ENCODE data around the gene LPO. TPM values are rescaled to one million over a fixed set of nuclear protein-coding genes. Genes with fewer than 3 reads are reported as not detected.
A peak's percentile ranks its signal among the peaks of the same experiment; 100 is the strongest.

The LPO gene
- total RNA-seq, 2 donors from 2014 or later, result not detected

DNA sequence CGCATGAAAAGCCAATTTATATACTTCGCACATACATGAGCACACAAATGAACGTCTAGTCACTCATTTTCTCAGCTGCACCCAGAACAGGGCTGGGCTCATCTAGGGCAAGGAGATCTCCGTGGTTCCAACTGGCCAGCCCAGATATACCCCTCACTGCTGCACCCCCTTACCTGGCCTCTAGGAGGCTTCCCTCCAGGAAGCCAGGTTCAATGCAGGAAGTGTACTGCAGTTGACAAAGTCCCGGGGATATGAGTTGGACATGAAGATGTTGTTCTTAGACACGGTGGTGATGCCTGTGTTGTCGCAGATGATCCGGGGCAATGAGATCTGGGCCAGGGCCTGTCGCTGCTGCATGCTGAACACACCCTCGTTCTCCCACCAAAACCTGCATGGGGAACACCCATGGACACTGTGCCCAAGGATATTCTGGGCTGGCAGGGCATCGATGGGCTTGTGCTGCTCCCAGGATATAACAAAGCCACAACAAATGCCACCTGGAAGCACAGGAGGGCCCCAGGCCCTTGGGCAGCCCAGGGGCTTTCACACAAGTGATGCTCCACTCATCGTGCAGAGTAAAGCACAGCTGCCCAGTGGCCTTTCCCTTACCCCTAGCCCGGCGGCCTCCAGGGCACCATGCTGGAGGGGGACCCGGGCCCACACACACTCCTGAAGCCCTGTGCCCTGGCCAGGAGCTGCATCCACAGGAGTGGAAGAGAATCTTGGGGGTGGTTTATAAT, 32.3 kb downstream of the LPO start:
- H3K4me3 Mint-ChIP-seq, result no peak overlapping the region
- DNase-seq (ENCODE audit: low spot score) (no peak), ATAC-seq (no peak)

DNA sequence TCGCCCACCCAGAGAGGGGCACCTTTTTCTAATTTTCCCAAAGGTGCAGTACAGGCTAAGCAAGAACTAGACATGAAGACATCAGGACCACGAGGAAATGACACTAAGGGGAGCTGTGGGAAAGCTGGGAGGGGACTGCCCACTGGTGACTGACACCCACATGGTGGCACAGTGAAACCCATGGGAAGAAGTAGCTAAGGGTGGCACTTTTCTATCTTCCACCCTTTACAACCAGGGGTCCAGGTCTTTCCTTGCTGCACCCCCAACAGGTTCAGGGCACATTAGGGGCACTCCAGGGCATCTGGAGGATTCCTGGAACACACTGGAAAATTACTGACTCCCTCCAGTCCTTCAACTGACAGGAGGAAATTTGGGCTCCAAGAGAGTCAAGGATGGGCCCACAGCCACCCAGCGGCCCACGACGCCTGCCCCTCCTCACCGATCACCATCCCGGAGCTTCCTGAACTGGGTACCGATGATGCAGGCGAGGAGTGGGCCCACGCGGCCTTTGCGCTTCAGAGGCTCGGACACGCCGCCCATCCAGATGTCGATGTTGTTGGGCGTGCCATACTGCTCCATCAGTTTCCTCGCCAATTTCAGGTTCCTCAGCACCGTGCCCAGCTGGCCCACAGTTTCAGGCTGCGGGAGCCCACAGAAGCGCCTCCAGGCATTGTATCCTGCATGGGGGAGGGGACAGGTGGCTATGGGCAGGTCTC, 33.0 kb downstream of the LPO start:
- Mint-ChIP-seq H3K27me3 (peaks cover 0 to 2% of the 10 kb centered on the region in 2 donors), H3K9me3 (no peaks in the 10 kb centered on the region), H3K27ac (no peak overlapping the region), H3K4me1 (ENCODE audit: low read depth in 2 of 2) (no peaks in the 10 kb centered on the region), H3K4me3 (no peak overlapping the region), H3K36me3 (no peaks in the 10 kb centered on the region)
- ATAC-seq (no peak), DNase-seq (ENCODE audit: low spot score) (no peak)

More for the DNA sequence above, 32.3 kb downstream of the LPO start:
- no peaks in the 10 kb centered on the region for H3K4me1 Mint-ChIP-seq (ENCODE audit: low read depth in 2 of 2)
- H3K27ac Mint-ChIP-seq, result no peak overlapping the region
- no peaks in the 10 kb centered on the region for H3K36me3 Mint-ChIP-seq
- H3K27me3 Mint-ChIP-seq, result peaks cover 5 to 6% of the 10 kb centered on the region in 2 donors
- H3K9me3 Mint-ChIP-seq, result no peaks in the 10 kb centered on the region

DNA sequence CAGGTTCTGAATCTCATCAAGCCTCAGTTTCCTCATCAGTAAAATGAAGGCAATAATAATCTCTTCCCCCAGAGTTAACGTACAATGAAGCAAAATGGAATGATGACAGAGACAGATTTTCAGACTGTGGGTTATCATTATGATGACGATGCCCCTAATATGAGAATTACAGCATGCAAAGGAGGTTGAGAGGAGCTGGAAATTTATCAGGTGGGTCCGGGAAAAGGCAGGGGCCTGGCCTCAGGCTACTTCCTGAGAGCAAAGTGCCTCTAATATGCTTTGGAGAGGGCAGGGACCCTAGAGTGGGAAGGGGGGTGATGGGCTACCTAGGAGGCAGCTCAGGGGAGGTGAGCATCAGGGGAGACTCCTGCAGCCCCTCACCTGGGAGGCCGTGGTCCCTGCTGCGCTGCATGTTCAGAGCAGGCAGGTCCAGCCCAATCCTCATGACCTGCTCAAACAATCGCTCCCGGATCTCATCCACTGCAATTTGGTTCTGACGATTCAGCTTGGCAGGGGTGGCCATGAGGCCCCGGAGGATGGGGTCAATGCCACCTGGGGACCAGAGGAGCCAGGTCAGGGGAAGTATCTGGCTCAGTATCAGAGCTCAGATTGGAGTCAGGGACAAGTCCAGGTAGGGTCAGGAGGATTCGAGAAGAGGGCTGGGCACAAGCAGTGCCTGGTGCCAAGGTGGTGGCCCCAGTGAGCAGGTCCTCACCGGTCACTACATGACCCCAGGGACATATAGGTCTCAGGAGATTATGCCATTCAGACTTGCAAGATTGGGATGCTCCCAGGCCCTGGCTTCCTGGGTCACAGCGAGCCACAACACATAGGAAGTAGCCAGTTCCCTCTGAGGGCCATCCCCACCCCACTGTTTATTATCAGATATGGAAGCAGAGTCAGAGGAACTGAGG, 34.2 kb downstream of the LPO start:
- no peak for ATAC-seq
- Mint-ChIP-seq H3K9me3 (no peaks in the 10 kb centered on the region), H3K36me3 (no peaks in the 10 kb centered on the region), H3K4me1 (ENCODE audit: low read depth in 2 of 2) (no peaks in the 10 kb centered on the region), H3K27me3 (peaks cover 0 to 4% of the 10 kb centered on the region in 2 donors), H3K4me3 (no peak overlapping the region), H3K27ac (peak overlapping the region in 1 of 2 donors; percentile 11)
- DNase-seq (ENCODE audit: low spot score), result no peak

GRCh38 chr17:58273453-58274104, 35.2 kb downstream of the LPO start:
- H3K4me1 Mint-ChIP-seq (ENCODE audit: low read depth in 2 of 2), result peaks cover 0 to 2% of the 10 kb centered on the region in 2 donors
- no peak for DNase-seq (ENCODE audit: low spot score)
- no peaks in the 10 kb centered on the region for H3K9me3 Mint-ChIP-seq
- H3K36me3 Mint-ChIP-seq, result no peaks in the 10 kb centered on the region
- ATAC-seq, result no peak
- H3K27ac Mint-ChIP-seq, result no peak overlapping the region
- H3K27me3 Mint-ChIP-seq, result peaks cover 0 to 13% of the 10 kb centered on the region in 2 donors
- no peak overlapping the region for H3K4me3 Mint-ChIP-seq

GRCh38 chr17:58275417-58275816, 37.0 kb downstream of the LPO start:
- H3K9me3 Mint-ChIP-seq, result no peaks in the 10 kb centered on the region
- no peaks in the 10 kb centered on the region for H3K36me3 Mint-ChIP-seq
- no peak for DNase-seq (ENCODE audit: low spot score)
- peaks cover 4 to 8% of the 10 kb centered on the region in 2 donors for H3K4me1 Mint-ChIP-seq (ENCODE audit: low read depth in 2 of 2)
- H3K4me3 Mint-ChIP-seq, result no peak overlapping the region
- no peak for ATAC-seq
- H3K27me3 Mint-ChIP-seq, result peaks cover 0 to 19% of the 10 kb centered on the region in 2 donors
- H3K27ac Mint-ChIP-seq, result no peak overlapping the region

GRCh38 chr17:58276423-58276822, 38.0 kb downstream of the LPO start:
- no peak for ATAC-seq
- peaks cover 4 to 8% of the 10 kb centered on the region in 2 donors for H3K4me1 Mint-ChIP-seq (ENCODE audit: low read depth in 2 of 2)
- H3K36me3 Mint-ChIP-seq, result no peaks in the 10 kb centered on the region
- no peak overlapping the region for H3K4me3 Mint-ChIP-seq
- no peak for DNase-seq (ENCODE audit: low spot score)
- peaks cover 0 to 19% of the 10 kb centered on the region in 2 donors for H3K27me3 Mint-ChIP-seq
- H3K9me3 Mint-ChIP-seq, result no peaks in the 10 kb centered on the region
- no peak overlapping the region for H3K27ac Mint-ChIP-seq

GRCh38 chr17:58277107-58277801, 38.9 kb downstream of the LPO start:
- Mint-ChIP-seq H3K27me3 (peaks cover 0 to 19% of the 10 kb centered on the region in 2 donors), H3K9me3 (no peaks in the 10 kb centered on the region), H3K36me3 (no peaks in the 10 kb centered on the region), H3K27ac (no peak overlapping the region), H3K4me1 (ENCODE audit: low read depth in 2 of 2) (peaks cover 4 to 8% of the 10 kb centered on the region in 2 donors), H3K4me3 (no peak overlapping the region)
- ATAC-seq (no peak), DNase-seq (ENCODE audit: low spot score) (no peak)

- Mint-ChIP-seq H3K27me3 (peaks cover 0 to 17% of the 10 kb centered on the region in 2 donors), H3K27ac (no peak overlapping the region), H3K4me1 (ENCODE audit: low read depth in 2 of 2) (peaks cover 4 to 8% of the 10 kb centered on the region in 2 donors), H3K4me3 (no peak overlapping the region), H3K36me3 (no peaks in the 10 kb centered on the region), H3K9me3 (no peaks in the 10 kb centered on the region)
- ATAC-seq (no peak), DNase-seq (ENCODE audit: low spot score) (no peak)
Observed at GRCh38 chr17:58277802-58278595, 39.6 kb downstream of the LPO start.

DNA sequence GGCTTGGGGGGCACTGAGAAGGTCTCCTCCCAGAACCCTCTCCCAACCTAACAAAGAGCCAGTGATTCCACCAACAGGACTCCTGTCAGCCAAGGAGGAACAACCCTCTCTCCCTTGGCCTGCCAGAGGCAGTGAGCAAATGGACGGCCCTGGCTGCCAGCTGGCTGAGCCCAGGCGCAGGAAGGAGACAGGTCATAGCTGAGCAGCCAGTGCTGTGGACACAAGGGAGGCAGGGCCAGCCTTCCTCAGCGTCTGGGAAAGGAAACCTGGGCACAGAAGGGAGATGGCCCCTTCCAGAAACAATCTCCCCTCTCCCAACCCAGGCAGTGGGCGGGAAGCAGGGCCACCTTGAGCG, 40.3 kb downstream of the LPO start:
- no peaks in the 10 kb centered on the region for H3K36me3 Mint-ChIP-seq
- H3K27me3 Mint-ChIP-seq, result peaks cover 0 to 18% of the 10 kb centered on the region in 2 donors
- no peak overlapping the region for H3K27ac Mint-ChIP-seq
- H3K4me3 Mint-ChIP-seq, result no peak overlapping the region
- H3K9me3 Mint-ChIP-seq, result no peaks in the 10 kb centered on the region
- no peak for ATAC-seq
- peaks cover 4 to 8% of the 10 kb centered on the region in 2 donors for H3K4me1 Mint-ChIP-seq (ENCODE audit: low read depth in 2 of 2)
- no peak for DNase-seq (ENCODE audit: low spot score)

DNA sequence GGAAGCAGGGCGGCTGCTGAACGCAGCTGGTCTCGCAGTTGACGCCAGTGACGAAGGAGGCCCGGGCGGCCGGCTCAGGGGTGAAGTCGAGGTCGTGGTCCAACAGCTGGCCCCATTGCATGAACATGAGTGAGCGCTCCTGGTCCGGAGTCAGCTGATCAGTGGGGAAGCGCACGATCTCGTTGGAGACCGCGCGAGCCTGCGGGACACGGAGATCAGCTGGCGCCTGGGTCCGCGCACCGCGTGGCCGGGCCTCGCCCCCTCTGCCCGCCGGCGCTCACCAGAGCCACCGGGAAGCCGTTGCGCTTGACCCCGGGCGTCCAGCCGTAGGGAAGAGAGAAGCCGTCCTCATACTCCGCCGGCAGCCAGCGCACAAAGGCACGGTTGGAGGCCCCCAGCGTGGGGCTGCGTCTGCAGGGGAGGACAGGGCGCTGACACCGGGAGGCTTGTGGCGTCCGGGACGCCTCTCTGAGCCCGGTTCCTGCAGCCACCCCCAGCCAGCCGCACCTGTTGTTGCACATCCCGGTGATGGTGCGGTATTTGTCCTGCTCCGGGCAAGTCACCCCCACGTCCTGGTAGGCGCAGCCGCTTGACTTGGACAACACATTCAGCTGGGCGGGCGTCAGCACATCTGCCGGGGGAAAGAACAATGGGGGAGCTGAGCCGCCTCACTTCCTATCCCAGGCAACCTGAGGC, 40.8 kb downstream of the LPO start:
- DNase-seq (ENCODE audit: low spot score), result no peak
- H3K4me3 Mint-ChIP-seq, result no peak overlapping the region
- no peaks in the 10 kb centered on the region for H3K9me3 Mint-ChIP-seq
- H3K4me1 Mint-ChIP-seq (ENCODE audit: low read depth in 2 of 2), result peaks cover 4 to 8% of the 10 kb centered on the region in 2 donors
- H3K36me3 Mint-ChIP-seq, result no peaks in the 10 kb centered on the region
- H3K27me3 Mint-ChIP-seq, result peaks cover 0 to 19% of the 10 kb centered on the region in 2 donors
- no peak overlapping the region for H3K27ac Mint-ChIP-seq
- no peak for ATAC-seq

GRCh38 chr17:58279736-58280479, 41.5 kb downstream of the LPO start:
- no peak overlapping the region for H3K27ac Mint-ChIP-seq
- ATAC-seq, result peak in 1 of 2 donors; percentile 18
- no peak overlapping the region for H3K4me3 Mint-ChIP-seq
- H3K9me3 Mint-ChIP-seq, result no peaks in the 10 kb centered on the region
- H3K4me1 Mint-ChIP-seq (ENCODE audit: low read depth in 2 of 2), result peaks cover 4 to 8% of the 10 kb centered on the region in 2 donors
- peaks cover 0 to 19% of the 10 kb centered on the region in 2 donors for H3K27me3 Mint-ChIP-seq
- no peaks in the 10 kb centered on the region for H3K36me3 Mint-ChIP-seq
- no peak for DNase-seq (ENCODE audit: low spot score)
